NCI-H748 (cell line): ENCODE measurements around the gene FAM184A.
"Not testable (repeated sequence)": the region's sequence is repeated elsewhere in the genome, so short reads cannot be mapped to it uniquely, and the experiment has no call there.

Source experiments
- DNase-seq: peaks from one replicate; lab custom pipeline; 2025; ENCODE audit not compliant: unreplicated experiment; lab: John Stamatoyannopoulos, UW

Gene FAM184A

DNA sequence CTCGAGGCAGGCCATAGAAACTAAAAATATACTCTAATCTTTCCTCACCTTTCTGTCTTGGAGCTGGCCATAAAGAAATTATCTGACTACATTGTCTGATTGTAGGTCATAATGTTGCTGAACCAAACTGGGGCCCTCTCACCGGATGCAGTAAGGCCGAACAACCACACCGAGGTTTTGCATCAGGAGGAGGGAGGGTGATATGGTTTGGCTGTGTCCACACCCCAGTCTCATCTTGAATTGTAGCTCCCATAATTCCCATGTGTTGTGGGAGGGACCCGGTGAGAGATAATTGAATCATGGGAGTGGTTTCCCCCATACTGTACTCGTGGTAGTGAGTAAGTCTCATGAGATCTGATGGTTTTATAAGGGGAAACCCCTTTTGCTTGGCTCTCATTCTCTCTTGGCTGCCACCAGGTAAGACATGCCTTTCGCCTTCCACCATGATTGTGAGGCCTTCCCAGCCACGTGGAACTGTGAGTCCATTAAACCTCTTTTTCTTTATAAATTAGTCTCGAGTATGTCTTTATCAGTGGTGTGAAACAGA lies 19.4 kb upstream of the FAM184A start:
- DNase-seq = not testable (repeated sequence)

DNA sequence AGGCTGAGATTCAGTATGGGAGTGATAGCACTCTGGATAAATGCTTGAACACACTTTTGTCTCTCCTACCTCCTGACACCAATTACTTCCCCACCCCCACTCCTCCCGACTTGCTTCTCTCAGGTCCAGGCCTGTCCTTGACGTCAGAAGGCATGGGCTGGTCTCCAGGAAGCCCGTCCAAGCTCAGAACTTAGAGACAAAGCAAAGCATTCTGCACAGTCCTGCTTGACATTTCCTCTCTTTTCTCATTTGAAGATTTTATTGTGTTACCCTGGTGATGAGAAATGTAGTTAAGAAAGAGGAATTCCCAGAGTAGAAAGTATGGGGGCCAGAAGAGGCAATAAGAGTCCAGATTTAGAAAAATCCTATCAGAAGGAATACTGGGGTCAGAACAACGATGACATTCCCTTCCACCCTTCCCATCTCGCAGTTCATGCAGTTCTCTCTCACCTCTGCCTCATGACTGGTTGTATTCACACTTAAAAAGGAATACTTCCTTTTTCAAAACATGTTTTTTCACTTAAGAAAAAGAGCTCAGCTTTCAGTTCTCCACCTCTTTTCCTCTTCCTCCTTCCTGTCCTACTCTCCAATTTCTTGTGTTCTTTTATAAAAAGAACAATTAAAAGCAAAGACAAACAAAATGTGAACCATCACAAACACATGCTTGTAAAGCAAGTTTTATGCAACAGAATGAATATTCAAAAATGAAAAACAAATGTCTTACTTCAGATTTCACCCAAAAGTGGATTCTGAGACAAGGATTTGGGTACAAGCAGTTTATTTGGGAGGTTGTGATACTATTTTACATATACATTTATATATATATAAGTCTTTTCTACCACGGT lies 18.5 kb upstream of the FAM184A start:
- no peak for DNase-seq

DNA sequence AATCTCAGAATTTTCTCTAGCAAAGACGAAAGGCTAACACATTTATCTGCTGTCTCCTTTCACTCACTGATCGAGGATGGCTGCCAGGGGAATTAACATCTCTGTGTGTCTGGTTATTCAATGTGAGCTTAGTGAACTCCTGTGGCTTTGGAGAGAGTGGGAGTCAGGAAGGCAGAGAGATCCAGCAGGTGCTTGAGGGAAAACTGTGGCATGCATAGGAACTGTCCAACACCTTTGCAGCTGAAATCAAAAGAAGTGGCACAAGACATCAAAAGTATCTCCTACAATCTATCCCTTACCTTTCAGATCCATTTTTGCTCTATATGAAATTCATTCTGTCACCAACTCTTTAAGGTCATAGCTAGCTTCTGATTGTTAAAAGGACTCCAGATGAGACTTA lies 11.8 kb upstream of the FAM184A start:
- DNase-seq = no peak

DNA sequence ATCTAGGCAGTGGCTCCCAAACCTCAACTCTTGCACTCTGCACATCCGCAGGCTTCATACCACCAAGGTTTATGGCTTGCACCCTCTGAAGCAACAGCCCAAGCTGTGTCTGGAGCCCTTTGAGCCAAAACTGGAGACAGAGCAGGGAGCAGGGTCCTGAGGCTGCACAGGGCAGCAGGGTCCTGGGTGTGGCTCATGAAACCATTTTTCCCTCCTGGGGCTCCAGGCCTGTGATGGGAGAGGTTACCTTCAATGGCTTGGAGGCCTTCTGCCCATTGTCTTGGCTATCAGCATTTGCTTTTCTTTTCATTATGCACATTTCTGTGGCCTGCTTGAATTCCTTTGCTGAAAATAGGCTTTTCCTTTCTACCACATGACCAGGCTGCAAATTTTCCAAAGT lies 6.3 kb upstream of the FAM184A start:
- no peak for DNase-seq

DNA sequence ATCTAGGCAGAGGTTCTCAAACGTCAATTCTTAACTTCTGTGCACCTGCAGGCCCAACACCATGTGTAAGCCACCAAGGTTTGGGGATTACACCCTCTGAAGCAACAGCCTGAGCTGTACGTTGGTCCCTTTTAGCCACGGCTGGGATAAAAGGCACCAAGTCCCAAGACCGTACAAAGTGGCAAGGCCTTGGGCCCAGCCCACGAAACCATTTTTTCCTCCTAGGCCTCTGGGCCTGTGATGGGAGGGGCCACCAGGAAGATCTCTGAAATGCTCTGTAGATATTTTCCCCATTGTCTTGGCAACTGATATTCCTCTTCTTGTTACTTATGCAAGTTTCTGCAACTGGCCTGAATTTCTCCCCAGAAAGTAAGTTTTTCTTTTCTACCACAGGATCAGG lies 4.5 kb upstream of the FAM184A start:
- DNase-seq = no peak

DNA sequence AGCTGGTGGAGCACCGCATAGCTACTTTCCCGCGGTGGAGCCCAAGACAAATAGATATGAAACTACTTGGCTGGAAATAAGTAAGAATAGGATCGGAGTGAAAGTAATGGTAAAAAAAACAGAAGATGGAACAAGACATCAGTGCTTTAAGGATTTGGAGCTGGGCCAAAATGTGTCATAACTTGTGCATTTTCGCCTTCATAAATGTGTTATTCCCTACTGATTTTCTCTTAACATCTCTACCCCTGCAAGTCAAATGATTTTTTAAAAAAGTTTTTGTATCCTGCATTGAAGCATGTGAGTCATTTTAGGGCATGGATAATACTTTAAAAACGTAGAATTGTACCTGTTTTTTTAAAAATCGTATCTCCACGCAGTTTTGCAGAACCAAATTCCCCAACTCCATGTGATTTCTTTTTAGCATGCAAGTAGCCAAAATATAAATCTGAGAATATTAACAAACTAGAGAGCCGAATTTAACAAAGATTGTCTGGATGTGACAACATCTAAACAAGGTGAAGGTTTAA lies 882 bp upstream of the FAM184A start:
- DNase-seq = no peak

DNA sequence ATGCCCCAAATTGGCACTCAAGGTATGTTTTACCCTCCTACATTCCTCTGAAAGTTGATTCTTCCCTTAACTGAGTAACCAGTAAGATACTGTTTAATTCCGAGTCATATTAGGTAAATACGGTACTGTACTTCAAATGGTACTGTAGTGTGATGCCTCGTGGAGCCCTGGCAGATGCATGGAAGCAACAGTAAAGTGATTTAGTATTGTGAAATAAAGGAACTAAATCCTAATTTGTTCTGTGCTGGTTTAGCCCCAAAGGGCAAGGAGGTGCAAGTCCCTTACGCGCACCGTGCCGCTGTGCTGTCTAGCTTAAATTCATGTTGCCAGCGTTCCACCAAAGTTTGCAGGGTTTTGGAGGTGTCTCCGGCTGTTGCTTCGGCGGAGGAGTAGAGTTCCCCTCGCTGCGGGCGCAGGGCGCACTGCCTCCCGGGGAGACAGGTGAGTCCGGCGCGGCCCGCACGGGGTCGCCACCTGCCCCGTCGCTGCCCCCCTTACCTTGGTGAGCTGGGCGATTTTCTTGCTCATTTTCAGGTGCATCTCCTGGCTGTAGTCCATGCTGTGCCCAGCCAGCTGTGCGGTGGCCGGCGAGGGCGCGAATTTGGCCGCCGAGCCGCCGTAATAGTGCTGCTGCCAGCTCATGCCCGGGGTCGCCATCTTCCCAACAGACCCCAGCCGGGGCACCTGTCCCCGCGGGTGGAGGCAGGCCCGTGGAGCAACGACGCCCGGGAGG lies 655 bp downstream of the FAM184A start:
- DNase-seq = peak; percentile 72

DNA sequence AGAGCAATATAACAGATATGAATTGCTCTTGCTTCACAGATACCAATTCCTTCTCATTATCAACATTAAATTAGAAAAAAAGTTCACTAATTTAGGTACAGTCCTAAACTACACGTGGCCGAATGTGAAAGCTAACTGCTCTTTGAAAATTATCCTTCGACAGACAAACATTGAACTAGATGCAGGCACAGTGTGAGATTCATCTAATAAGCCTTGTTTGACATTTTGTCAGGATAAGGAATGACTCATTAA lies 1.1 kb downstream of the FAM184A start:
- no peak for DNase-seq

DNA sequence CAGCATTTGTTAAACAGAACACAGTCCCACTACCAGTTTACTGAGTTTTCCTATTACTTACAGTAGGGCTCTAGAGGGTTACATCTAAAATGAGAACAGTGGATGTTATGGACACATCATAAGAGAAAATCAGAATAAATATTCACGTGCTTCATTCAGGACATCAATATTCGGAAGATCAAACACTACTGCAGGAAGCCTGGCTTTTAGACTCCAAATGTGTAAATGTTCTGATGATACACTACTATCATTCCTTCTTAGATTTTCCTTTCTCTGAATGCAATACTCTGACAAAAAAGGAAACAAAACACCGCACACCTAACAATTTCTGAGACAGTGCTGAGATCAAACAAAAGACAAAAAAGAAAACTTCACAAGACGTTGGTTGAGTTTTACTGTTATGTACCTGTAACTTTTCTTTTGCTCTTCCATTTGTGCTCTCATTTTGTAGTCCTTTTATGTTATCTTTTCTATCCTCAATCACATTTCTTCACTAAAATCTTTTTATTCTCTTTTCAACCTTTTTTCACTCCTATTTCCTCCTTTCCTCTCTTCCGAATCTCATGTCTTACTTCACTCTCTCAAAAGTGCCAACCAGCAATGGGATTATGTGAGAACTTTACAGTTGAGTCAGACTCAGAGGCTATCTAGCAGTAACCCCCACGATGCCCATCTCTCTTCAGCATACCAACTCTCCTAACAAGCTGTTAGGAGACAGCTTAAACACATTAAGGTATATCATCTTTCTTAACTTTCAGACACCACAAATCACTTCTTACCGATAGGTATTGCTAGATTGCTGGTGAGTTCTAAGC lies 1.7 kb downstream of the FAM184A start:
- no peak for DNase-seq

DNA sequence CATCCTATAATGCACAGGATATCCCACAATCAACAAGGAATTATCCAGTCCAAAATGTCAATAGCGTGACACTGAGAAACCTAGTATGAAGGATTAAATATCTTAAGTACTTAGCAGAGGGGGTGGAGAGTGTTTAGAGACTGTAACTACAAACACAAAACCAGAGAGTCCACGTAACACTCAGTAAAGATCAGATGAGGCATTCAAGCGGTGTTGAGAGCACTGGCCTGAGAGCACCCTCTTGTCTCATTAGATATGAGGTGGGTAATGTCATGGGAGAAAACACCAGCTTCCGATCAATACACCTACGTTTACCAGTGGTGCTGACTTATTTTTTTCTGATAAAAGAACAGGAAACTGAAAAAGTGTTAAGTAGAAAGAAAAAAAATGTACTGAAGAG lies 2.3 kb downstream of the FAM184A start:
- no peak for DNase-seq

DNA sequence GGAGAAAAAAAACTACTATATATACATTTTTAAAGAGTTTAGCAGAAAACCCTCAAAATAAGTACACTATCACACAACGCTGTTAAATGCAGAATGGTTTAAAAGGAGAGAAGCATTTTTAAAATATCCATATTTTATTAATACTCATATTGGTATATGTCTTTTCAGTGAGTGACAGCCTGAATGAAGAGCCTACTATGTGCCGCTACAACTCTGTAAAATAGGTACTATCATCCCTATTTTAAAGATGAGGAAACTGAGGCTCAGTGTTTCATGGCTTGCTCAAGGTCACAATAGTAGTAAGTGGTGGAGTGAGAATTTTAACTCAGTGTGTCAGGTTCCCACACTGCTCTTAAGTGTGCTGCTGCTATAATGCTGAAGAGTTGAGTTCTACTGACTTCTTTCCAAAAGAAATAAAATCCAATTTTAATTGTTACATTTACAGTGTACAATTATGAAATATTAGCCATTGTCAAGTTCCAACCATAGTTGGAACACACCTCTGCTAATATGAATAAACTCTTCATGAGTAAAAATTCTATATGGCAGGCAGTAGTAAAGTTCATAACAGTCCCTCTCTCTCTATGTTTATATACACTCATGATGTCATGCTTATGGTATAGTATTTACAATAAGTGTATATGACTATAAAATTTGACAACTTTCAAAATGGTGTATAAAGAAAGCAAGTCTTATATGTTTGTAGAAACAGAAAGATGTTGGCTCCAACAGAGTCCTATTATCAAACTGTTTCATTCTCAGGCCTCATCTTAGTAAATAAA lies 3.1 kb downstream of the FAM184A start:
- no peak for DNase-seq

DNA sequence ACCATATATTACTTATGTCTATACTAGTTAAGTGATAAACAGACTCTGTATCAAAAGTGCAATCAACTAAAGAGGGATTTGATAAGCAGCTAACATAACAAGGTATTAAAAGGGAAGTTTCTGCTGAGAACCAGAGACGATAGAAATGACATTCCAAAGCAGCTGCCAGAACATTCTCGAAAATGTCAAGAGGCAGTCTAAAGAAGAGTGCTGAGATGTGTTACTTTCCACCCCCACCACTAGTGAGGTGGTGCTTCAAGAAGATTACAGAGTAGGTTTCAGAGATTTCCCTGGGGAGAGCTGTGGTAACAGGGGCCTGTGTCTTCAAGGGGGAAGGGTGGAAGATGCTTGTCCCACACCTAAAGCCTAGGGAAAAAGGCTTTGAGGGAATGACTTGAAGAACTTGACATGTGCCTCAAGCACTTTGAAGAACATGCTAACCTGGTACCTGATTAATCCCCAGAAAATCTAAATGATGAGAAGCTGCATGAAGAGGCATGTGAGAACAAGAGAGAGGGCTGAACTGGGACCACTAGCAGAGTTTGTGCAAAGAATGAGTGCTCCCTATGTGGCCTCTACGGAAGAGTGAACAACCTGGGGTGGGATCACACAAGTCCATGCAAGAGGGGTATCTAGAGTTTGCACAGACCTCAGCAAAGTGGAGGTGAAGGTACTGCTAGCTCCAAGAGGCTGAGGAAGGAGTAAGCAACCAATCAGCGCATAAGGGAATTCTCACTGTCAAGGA lies 5.0 kb downstream of the FAM184A start:
- no peak for DNase-seq

DNA sequence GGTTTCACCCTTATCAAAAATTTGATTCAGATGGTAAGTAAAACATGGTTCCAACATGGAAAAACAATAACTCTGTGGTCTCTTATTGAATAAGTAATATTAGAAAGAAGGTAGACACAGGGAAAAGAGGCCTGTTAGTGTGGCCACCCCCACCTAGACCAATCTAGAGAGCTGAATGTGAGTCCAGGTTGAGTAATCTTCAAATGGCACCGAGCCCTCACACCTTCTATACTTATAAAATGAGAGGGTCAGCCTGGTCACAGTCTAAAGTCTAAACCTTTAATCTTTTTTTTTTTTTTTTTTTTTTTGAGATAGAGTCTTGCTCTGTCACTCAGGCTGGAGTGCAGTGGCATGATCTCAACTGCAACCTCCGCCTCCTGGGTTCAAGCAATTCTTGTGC lies 6.9 kb downstream of the FAM184A start:
- no peak for DNase-seq

DNA sequence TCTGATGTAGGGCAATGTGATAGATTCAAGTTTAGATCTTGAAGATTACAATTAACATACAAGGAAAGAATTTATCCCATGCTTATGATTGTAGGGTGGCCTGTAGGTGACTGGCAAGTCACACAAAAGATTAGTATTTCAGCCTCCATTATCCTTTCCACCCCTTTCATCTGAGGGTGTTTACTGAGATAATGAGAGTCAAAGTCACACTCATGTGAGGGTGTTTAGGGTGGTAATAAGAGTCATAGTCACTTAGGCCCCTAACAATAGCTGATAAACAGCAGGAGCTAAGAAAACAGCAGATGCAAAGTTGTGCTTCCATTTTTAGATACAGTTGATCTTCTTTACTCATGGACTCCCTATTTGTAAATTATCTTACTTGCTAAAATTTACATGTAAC lies 11.4 kb downstream of the FAM184A start:
- DNase-seq = no peak

DNA sequence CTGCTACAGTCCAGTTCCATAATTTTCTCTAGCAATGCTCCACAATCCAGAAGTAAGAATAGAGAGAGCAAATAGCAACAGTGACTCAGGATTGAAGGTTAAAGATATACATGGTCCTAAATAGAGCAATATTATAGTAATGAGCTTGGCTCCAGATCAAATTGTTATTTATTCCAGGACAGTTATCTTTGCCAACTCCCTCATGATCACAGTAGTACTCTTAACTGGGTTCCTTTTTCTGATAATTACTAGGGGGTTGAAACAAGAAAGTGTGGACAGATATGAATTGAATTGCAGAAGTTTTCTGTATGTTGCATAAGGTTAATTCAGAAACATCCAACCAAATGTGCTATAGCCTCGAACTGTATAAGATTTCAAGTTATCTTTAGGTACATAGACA lies 11.9 kb downstream of the FAM184A start:
- no peak for DNase-seq

DNA sequence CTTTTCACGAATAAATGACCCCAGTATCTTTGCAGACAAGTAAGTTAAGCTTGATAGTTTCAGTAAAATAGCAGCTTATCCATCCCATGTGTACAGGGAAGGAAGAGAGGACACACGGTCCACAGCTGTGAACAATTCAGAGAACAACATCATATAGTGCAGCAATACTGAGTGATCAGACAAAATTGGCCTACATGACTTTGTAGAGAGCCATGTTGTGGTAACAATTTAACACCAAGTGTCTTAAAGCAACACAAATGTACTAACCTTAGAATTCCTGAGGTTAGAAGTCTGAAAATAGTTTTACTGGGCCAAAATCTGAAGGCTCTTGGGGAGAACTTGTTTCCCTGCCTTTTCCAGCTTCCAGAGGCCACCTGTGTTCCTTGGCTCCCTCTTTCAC lies 12.5 kb downstream of the FAM184A start:
- DNase-seq = no peak

DNA sequence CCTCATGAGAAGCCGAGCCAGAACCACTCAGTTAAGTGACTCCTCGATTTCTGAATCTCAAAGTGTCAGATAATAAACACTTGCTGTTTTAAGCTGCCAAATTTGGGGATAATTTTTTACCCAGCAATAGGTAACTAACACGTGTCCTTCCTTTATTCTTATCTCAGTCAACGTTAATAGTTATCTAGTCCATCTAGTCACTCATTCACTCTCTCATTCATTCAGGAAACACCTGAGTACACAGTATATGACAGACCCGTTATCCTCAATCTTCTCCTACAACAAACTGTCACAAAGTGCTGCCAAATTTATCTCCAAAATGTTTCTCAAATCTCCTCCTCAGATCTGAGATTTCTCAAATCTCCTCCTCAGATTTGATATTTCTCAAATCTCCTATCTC lies 13.1 kb downstream of the FAM184A start:
- DNase-seq = no peak

DNA sequence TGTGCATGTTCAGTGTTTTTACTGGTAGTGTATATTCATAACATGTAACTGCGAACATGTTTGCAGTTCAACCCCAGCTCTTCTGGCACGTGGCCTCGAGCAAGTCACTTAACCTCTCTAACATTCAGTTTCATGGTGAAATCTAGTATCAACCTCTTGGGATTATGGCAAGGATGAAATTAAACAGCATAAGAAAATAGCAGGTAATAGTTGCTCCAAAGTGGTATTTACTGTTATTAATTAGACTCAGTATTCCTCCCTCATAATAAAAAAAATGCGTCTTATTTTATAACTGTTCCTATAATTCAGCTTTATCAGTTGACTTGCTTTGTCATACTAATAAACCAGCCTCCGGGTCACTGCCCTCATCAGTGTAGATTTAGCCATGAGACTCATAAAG lies 15.0 kb downstream of the FAM184A start:
- DNase-seq = no peak

DNA sequence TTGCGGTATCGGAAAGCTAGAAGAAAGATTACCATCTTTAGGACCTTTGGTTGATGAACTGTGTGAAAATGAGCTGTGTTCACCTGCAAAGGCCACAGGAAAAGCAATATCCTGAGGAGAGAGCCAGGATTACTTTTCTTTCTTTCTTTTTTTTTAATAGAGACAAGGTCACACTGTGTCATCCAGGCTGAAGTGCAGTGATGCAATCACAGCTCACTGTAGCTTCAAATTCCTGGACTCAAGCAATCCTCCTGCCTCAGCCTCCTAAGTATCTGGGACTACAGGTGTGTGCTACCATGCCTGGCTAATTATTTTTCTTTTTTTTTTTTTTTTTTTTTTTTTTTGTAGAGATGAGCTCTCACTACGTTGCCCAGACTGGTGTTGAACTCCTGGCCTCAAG lies 17.2 kb downstream of the FAM184A start:
- no peak for DNase-seq
